Spleen (tissue), 11 donors: Measurements from ENCODE around the gene DPY19L3. TPM values are rescaled to one million over a fixed set of nuclear protein-coding genes. Genes with fewer than 3 reads are reported as not detected.

Experiments
- DNase-seq: peaks from one replicate; pipeline ENCODE4 v3.0.0-alpha.2; 2020
- H3K27ac ChIP-seq, 8 donors: fragments of 200-600 bp; sonication (generic) in 7 of 8; 1 replicate in 4 of 8; 2 replicates in 4 of 8; pipeline versions ENCODE4 v1.5.0 to v1.8.0; 2016 to 2021; ENCODE audit warnings: inconsistent platforms in 4 of 8, mild to moderate bottlenecking in 4 of 8, moderate library complexity in 1 of 8
- H3K27me3 ChIP-seq, 7 donors: fragments of 200-600 bp; sonication (generic) in 6 of 7; replicated peaks in 1 of 7; 1 replicate in 4 of 7; 2 replicates in 3 of 7; pipeline versions ENCODE4 v1.5.0 to v1.8.0; 2016 to 2021; ENCODE audit warnings: inconsistent platforms in 3 of 7, mild to moderate bottlenecking in 1 of 7
- H3K36me3 ChIP-seq, 6 donors: fragments of 200-600 bp; sonication (generic) in 5 of 6; 1 replicate in 4 of 6; 2 replicates in 2 of 6; pipeline versions ENCODE4 v1.5.0 to v1.8.0; 2016 to 2021; ENCODE audit warnings: inconsistent platforms in 2 of 6
- H3K4me1 ChIP-seq, 6 donors: fragments of 200-600 bp; sonication (generic) in 5 of 6; 1 replicate in 3 of 6; 2 replicates in 3 of 6; pipeline versions ENCODE4 v1.5.0 to v1.8.0; 2016 to 2021; ENCODE audit warnings: inconsistent platforms in 3 of 6
- H3K4me3 ChIP-seq, 8 donors: fragments of 200-600 bp; sonication (generic) in 7 of 8; 1 replicate in 4 of 8; 2 replicates in 4 of 8; pipeline versions ENCODE4 v1.5.0 to v1.8.0; 2016 to 2021; ENCODE audit warnings: inconsistent platforms in 4 of 8, mild to moderate bottlenecking in 4 of 8, moderate library complexity in 2 of 8
- H3K9me3 ChIP-seq, 8 donors: fragments of 200-600 bp; sonication (generic) in 7 of 8; 1 replicate in 4 of 8; 2 replicates in 4 of 8; pipeline versions ENCODE4 v1.5.0 to v1.8.0; 2016 to 2021; ENCODE audit warnings: inconsistent platforms in 4 of 8
- CTCF ChIP-seq, 11 experiments: fragments of 200-600 bp in 7 of 11; fragments of 450-650 bp in 4 of 11; sonication (generic) in 4 of 11; IDR thresholded peaks in 8 of 11; conservative IDR thresholded peaks in 3 of 11; 1 replicate in 7 of 11; 2 replicates in 4 of 11; pipeline versions ENCODE4 v1.4.0 to v1.8.0; 2016 to 2021; ENCODE audit warnings: antibody characterized with exemption in 11 of 11, inconsistent platforms in 4 of 11, mild to moderate bottlenecking in 1 of 11
- POLR2A ChIP-seq, 3 donors: fragments of 450-650 bp; IDR thresholded peaks; one replicate each; pipeline ENCODE4 v1.5.1; 2017; ENCODE audit warnings: antibody characterized with exemption in 3 of 3, mild to moderate bottlenecking in 1 of 3
- POLR2AphosphoS5 ChIP-seq, 3 donors: sonication (generic); formaldehyde crosslinking; IDR thresholded peaks; one replicate each; pipeline ENCODE4 v1.5.1; 2017; ENCODE audit warnings: antibody characterized with exemption in 3 of 3
- WGBS, 5 donors: extraction: QIAGEN DNeasy Blood & Tissue Kit in 3 of 5; methylation state at CpG; one replicate each; pipeline versions ENCODE4 v1.1.5 to v1.1.7; 2013 to 2018; 5-methylcytosine and 5-hydroxymethylcytosine counted together
- intact Hi-C: fragments of 100-400 bp; cut with DNase I; formaldehyde crosslinking; loops from one replicate; pipeline ENCODE4 v1.15.0; 2023; ENCODE audit warnings: low total_unique reads
- polyA plus RNA-seq, 3 donors: library from polyadenylated mRNA; stranded (reverse); fragments of 200-250 nt; gene quantifications; one replicate each; pipeline ENCODE4 v1.2.1, GENCODE V29; 2013
- total RNA-seq, 7 donors: library from RNA; depleted of rRNA in 3 of 7; stranded (reverse); fragments of >200 nt in 3 of 7; fragmentation: NEBNext Ultra II Directional in 4 of 7; extraction: Animal tissue kit (Norgen Biotek cat#: 25700) in 4 of 7; gene quantifications; one replicate each; pipeline versions ENCODE4 v1.1.0 to v1.2.1, GENCODE V29; 2016 to 2021
- donor health status: healthy with polysubstance abuse.
- donor health status: DM: no; HTN: no; CAD: no; lungs with moderate emphysema.
- donor health status: DM: no; HTN: no; CAD: no.
- donor health status: Bipolar disorder and iron deficiency.
- donor health status: healthy.
- donor health status: DM: no; HTN: no; CAD: no.
- donor health status: DM: yes; HTN: yes; CAD: no.

The DPY19L3 gene
- total and polyA plus RNA-seq, 10 donors, result 5.3 to 57.5 (median 39.4) TPM

DNA sequence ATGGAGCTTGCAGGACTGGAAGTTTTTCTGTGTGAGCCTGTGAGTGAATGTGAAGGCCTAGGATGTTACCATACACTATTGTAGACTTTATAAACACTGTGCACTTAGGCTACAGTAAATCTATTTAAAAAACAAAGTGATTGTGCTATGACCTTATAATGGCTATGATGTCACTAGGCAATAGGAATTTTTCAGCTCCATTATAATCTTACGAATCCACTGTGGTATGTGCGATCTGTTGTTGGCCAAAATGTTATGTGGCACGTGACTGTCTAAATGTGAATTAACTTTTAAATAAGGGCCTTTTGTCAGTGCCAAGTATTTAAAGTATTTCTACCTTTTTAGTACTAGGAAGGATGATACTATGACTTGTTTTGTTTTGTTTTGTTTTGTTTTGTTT, 54.9 kb downstream of the DPY19L3 start:
- Histone ChIP-seq H3K9me3 (no peaks in the 10 kb centered on the region), H3K27me3 (no peaks in the 10 kb centered on the region), H3K36me3 (peaks cover 0 to 93% (median 14%) of the 10 kb centered on the region in 6 donors), H3K4me3 (no peak overlapping the region), H3K27ac (no peak overlapping the region), H3K4me1 (no peaks in the 10 kb centered on the region)
- DNase-seq, result no peak
- intact Hi-C loops, result no loop called here
- no peak for TF ChIP-seq CTCF (IDR thresholded peaks at IDR 0.05 in 8 of 11, conservative IDR thresholded peaks at IDR 0.05 in 3 of 11)
- no peak for TF ChIP-seq POLR2AphosphoS5 (IDR thresholded peaks at IDR 0.05)
- TF ChIP-seq POLR2A (IDR thresholded peaks at IDR 0.05), result no peak
- WGBS, 5 donors, result 96 to 98% (median 97%) methylated on average over 3 of the region's 3 CpGs

DNA sequence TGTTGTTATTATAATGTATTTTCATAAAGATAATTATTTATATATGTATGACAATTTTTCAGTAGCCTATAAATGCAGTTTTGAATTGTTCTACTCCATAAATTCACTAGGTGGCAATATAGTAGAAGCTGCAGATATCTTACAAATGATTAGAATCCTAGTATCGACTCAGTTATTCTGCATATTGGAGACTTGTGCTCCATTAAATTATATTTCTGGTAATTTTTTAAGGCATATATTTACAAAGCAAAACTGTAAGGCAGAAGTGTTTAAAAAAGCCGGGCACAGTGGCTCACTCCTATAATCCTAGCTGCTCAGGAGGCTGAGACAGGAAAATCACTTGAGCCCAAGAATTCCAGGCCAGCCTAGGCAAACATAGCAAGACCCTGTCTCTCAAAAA, 58.7 kb downstream of the DPY19L3 start:
- Histone ChIP-seq H3K9me3 (no peaks in the 10 kb centered on the region), H3K36me3 (peaks cover 0 to 90% (median 11%) of the 10 kb centered on the region in 6 donors), H3K4me1 (no peaks in the 10 kb centered on the region), H3K27ac (no peak overlapping the region), H3K4me3 (no peak overlapping the region), H3K27me3 (no peaks in the 10 kb centered on the region)
- 80 to 91% (median 88%) methylated on average over 2 of the region's 2 CpGs for WGBS, 5 donors
- DNase-seq, result no peak
- intact Hi-C loops, result no loop called here
- no peak for TF ChIP-seq POLR2AphosphoS5 (IDR thresholded peaks at IDR 0.05)
- TF ChIP-seq CTCF (IDR thresholded peaks at IDR 0.05 in 8 of 11, conservative IDR thresholded peaks at IDR 0.05 in 3 of 11), result peak in 1 of 11 experiments; percentile 22

DNA sequence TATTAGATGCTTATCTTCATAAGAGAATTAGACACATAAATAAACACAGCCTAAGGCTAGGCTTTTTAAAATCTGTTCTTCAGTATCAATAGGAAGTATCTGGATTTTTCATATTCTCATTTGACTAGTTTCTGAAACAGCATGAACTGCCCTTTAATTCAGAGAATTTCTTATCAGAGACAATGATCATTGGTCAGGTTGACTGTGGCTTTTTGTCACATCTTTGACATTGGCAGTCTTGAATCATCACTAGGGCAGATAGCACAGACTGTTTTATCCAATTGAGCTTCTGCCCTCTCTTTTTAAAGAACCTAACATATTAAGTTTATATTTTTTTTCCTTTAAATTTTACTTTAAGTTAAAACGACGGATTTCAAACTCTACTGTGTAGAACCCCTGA, 59.6 kb downstream of the DPY19L3 start:
- 95 to 98% (median 96%) methylated on average over 2 of the region's 2 CpGs for WGBS, 5 donors
- Histone ChIP-seq H3K27ac (no peak overlapping the region), H3K4me1 (no peaks in the 10 kb centered on the region), H3K4me3 (no peak overlapping the region), H3K36me3 (peaks cover 0 to 90% (median 8%) of the 10 kb centered on the region in 6 donors), H3K27me3 (no peaks in the 10 kb centered on the region), H3K9me3 (no peaks in the 10 kb centered on the region)
- no peak for DNase-seq
- intact Hi-C loops, result no loop called here
- no peak for TF ChIP-seq POLR2A (IDR thresholded peaks at IDR 0.05)
- no peak for TF ChIP-seq POLR2AphosphoS5 (IDR thresholded peaks at IDR 0.05)
- no peak for TF ChIP-seq CTCF (IDR thresholded peaks at IDR 0.05 in 8 of 11, conservative IDR thresholded peaks at IDR 0.05 in 3 of 11)

DNA sequence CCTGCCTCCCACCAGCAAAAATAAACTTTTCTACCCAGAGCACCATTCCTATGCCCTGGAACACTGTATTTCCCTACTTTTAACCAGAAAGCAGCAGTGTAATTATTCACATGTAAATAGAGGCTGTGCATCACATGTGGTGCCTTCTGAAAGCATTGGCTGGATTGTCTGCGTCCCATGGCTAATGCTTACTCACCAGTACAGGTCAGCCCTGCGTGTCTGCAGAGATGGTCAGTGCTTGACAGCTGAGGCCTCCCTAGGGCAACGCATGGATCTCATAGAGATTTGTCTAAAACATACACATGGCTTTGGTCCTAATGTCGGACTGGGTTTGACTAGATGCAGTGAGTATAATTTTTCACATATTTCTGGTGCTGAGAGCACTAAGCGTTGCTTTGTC, 64.2 kb downstream of the DPY19L3 start:
- TF ChIP-seq POLR2AphosphoS5 (IDR thresholded peaks at IDR 0.05), result no peak
- TF ChIP-seq CTCF (IDR thresholded peaks at IDR 0.05 in 8 of 11, conservative IDR thresholded peaks at IDR 0.05 in 3 of 11), result no peak
- TF ChIP-seq POLR2A (IDR thresholded peaks at IDR 0.05), result no peak
- Histone ChIP-seq H3K4me3 (no peak overlapping the region), H3K9me3 (no peaks in the 10 kb centered on the region), H3K36me3 (peaks cover 0 to 90% (median 9%) of the 10 kb centered on the region in 6 donors), H3K27me3 (no peaks in the 10 kb centered on the region), H3K27ac (no peak overlapping the region), H3K4me1 (no peaks in the 10 kb centered on the region)
- WGBS, 5 donors, result 96 to 99% (median 98%) methylated on average over 5 of the region's 5 CpGs
- no peak for DNase-seq
- intact Hi-C loops, result no loop called here
